GM20000 (cell line): Measurements from ENCODE around the gene TPK1.

Experiments used
- DNase-seq: peaks from one replicate; pipeline ENCODE4 v3.0.0; 2012; ENCODE audit warnings: low spot score
- TF ChIP-seq, protein P1 (sequence below): IDR thresholded peaks from 2 replicates; pipeline ENCODE4 v1.5.1; 2012; ENCODE audit warnings: mild to moderate bottlenecking, control low read depth; ENCODE audit errors: extremely low read depth, missing control alignments

TPK1 gene

DNA sequence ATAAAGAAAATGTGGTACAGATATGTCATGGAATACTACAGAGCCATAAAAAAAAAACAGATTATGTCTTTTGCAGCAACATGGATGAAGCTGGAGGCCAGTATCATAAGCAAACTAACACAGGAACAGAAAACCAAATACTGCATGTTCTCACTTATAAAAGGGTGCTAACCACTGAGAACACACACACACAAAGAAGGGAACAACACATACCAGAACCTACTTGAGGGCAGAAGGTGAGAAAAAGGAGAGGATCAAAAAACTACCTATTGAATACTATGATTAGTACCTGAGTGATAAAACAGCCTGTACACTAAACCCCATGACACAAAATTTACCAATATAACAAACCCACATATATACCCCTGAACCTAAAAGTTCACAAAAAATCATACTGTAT lies 144.6 kb downstream of the TPK1 start:
- DNase-seq: no peak
- TF ChIP-seq, protein P1, sequence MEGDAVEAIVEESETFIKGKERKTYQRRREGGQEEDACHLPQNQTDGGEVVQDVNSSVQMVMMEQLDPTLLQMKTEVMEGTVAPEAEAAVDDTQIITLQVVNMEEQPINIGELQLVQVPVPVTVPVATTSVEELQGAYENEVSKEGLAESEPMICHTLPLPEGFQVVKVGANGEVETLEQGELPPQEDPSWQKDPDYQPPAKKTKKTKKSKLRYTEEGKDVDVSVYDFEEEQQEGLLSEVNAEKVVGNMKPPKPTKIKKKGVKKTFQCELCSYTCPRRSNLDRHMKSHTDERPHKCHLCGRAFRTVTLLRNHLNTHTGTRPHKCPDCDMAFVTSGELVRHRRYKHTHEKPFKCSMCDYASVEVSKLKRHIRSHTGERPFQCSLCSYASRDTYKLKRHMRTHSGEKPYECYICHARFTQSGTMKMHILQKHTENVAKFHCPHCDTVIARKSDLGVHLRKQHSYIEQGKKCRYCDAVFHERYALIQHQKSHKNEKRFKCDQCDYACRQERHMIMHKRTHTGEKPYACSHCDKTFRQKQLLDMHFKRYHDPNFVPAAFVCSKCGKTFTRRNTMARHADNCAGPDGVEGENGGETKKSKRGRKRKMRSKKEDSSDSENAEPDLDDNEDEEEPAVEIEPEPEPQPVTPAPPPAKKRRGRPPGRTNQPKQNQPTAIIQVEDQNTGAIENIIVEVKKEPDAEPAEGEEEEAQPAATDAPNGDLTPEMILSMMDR: no peak

DNA sequence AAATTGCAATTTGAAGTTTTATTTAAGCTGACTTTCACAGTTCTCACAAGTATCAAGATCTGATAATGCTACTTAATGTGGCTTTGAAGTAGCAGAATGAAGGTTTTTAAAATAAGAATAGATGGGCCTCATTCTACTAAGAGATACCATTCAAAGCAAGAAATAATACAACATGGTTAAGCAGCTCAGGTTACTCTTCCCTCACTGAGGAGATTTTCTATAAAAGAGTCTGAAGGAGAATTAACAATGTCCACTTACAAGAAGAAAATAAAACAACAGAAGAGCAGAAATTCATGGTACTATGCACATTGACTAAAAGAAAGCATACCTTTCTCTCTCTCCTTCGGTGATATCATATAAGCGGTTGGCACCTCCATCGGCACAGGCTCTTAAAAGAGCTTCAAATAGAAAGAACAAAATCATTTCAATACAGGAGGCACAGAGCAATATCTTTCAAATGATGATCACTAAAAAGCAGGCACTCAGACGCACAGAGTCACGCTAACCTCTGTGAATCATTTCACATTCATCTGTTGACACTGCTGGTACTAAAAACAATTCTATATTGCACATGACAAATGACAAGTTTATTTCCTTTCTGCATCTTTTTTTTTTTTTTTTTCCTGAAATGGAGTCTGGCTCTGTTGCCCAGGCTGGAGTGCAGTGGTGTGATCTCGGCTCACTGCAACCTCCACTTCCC lies 153.1 kb downstream of the TPK1 start:
- TF ChIP-seq, protein P1: no peak
- DNase-seq: no peak

DNA sequence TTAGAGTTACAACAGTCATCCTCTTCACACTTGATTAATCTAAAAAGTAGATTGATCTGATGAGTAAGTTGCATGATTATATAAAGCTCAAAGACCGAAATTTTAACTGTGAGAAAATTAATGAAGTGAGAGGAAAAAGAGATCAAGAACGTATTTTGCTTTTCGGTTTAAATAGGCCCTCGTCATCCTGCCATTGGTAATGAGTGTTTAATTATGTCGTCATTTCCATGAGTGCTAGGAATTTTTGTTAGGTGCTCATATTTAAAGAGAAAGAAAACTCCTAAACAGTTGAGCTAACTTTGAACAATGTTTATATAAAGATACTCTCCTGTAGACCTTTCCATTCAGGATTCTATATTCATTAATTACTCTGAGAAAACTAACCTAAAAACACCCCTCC lies 159.4 kb downstream of the TPK1 start:
- TF ChIP-seq, protein P1: no peak
- no peak for DNase-seq

DNA sequence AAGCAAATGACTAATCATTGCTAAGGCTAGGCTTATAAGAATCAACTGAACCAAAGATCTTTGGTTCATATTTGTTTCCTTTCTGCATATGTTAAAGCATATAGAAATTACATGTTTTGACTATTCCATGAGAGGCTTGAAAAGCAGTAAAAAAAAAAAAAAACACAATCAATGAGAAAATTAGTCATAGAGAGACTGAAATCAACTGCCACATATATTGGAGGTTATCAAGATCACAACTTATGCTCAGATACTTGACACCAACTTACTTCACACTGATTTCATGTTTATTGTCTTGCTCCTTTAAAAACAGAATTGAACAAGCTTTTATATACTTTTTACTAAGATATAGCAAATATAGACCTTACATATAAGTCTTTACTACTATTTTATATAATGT lies 161.3 kb downstream of the TPK1 start:
- DNase-seq: no peak
- TF ChIP-seq, protein P1: no peak

DNA sequence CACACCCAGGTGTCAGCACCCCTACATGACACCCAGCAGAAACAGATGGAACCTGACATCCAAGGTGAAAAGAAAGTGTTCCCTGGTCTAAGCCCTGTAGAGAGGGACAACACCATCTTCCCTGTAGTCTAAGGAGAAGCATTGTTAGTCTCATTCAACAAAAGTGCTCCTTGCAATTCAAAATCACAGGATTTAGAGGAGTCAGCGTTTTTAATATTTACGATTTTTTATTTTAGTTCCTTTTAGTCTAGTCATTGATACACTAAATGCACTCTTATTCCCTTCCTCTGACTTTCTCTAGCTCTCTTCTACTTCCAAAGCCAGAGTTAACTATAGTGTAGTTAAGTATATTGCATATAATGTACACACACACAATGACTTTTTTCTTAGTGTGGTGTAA lies 163.0 kb downstream of the TPK1 start:
- DNase-seq: no peak
- TF ChIP-seq, protein P1: no peak

DNA sequence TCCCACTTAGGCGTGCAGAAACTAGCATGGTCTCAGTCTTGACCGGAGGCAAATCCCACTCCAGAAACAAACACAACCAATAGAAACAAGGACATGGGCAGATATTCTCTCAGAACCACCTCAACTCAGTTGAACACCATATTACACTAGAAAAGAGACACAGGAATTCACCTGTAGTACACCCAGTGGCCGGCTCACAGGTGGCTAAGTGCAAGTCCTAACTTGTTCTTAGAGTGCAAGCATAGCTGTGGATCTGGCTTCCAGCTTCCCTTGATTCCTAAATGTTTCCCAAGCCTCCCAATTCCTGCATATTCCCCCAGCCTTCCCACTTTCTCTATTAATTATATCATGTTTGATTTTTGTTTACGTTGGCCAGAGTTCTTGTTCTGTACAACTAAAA lies 164.4 kb downstream of the TPK1 start:
- no peak for DNase-seq

DNA sequence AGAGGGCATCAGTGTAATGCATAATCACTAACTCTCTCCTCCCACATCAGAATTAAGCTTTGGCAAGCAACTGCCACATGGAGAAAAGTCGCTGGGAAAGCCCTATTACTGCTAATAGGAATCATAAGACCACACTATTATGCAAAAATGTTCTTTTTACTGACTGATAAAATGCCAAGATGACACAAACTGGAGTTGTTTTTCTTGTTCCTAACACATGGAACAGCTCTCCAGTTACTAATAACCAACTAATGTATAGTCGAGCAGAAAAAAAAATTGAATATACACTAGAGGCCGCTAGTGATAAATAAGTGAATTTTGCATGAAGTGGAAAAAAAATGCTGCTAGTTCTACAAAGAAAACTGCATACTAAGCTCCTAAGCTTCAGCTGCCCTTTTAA lies 165.6 kb downstream of the TPK1 start:
- TF ChIP-seq, protein P1: no peak
- DNase-seq: no peak

More for the DNA sequence above, 164.4 kb downstream of the TPK1 start:
- TF ChIP-seq, protein P1: no peak
